MM.1S (cell line): Measurements from ENCODE around the gene MAP3K13.
A peak's percentile ranks its signal among the peaks of the same experiment; 100 is the strongest.

ENCODE experiments used
- DNase-seq: peaks from one replicate; pipeline ENCODE4 v3.0.0-alpha.2; 2015
- H2AFZ ChIP-seq: fragments of 300-600 bp; sonication (generic); 2 replicates; pipeline ENCODE4 v1.6.0; 2016; ENCODE audit warnings: antibody characterized with exemption, low read length
- H3F3A ChIP-seq: fragments of 300-600 bp; sonication (generic); 2 replicates; pipeline ENCODE4 v1.6.1; 2016; ENCODE audit warnings: mild to moderate bottlenecking, antibody characterized with exemption, low read length, moderate library complexity, mixed read lengths; ENCODE audit not compliant: insufficient read depth
- H3K27ac ChIP-seq: fragments of 300-600 bp; sonication (generic); 2 replicates; pipeline ENCODE4 v1.5.1; 2016; ENCODE audit warnings: mild to moderate bottlenecking, low read length
- H3K27me3 ChIP-seq: fragments of 300-600 bp; sonication (generic); replicated peaks from 2 replicates; pipeline ENCODE4 v1.6.0; 2016; ENCODE audit warnings: low read length; ENCODE audit not compliant: insufficient read depth
- H3K36me3 ChIP-seq: fragments of 300-600 bp; sonication (generic); replicated peaks from 2 replicates; pipeline ENCODE4 v1.6.1; 2016; ENCODE audit warnings: mild to moderate bottlenecking, low read length, mixed read lengths; ENCODE audit not compliant: insufficient read depth
- H3K4me1 ChIP-seq: fragments of 300-600 bp; sonication (generic); 2 replicates; pipeline ENCODE4 v1.6.1; 2016; ENCODE audit warnings: low read length, mixed read lengths
- H3K4me2 ChIP-seq: fragments of 300-600 bp; sonication (generic); 2 replicates; pipeline ENCODE4 v1.6.0; 2016; ENCODE audit warnings: low read depth, low read length
- H3K4me3 ChIP-seq: fragments of 300-600 bp; sonication (generic); 2 replicates; pipeline ENCODE4 v1.5.1; 2016; ENCODE audit warnings: low read length, mixed read lengths
- H3K79me2 ChIP-seq: fragments of 300-600 bp; sonication (generic); 2 replicates; pipeline ENCODE4 v1.6.1; 2016; ENCODE audit warnings: mixed run types, low read length, mixed read lengths
- H3K9ac ChIP-seq: fragments of 300-600 bp; sonication (generic); 2 replicates; pipeline ENCODE4 v1.6.1; 2016; ENCODE audit warnings: low read length, mixed read lengths
- H3K9me2 ChIP-seq: fragments of 300-600 bp; sonication (generic); replicated peaks from 2 replicates; pipeline ENCODE4 v1.6.1; 2016; ENCODE audit warnings: mild to moderate bottlenecking, low read length, mixed read lengths; ENCODE audit not compliant: insufficient read depth
- H3K9me3 ChIP-seq: fragments of 300-600 bp; sonication (generic); replicated peaks from 2 replicates; pipeline ENCODE4 v1.6.1; 2016; ENCODE audit warnings: mild to moderate bottlenecking, low read length, mixed read lengths; ENCODE audit not compliant: insufficient read depth
- H4K20me1 ChIP-seq: fragments of 300-600 bp; sonication (generic); 2 replicates; pipeline ENCODE4 v1.6.1; 2016; ENCODE audit warnings: mild to moderate bottlenecking, low read length, moderate library complexity, mixed read lengths; ENCODE audit not compliant: insufficient read depth
- EZH2 ChIP-seq: fragments of 300-600 bp; sonication (generic); optimal IDR thresholded peaks from 2 replicates; pipeline ENCODE3; 2017; ENCODE audit warnings: low read depth, mild to moderate bottlenecking, antibody characterized with exemption, low read length, mixed read lengths
- EZH2phosphoT487 ChIP-seq: fragments of 300-600 bp; sonication (generic); IDR thresholded peaks from 2 replicates; pipeline ENCODE4 v1.6.1; 2018; ENCODE audit warnings: antibody characterized with exemption, low read length
- TF ChIP-seq, protein P1 (sequence below): fragments of 300-600 bp; sonication (generic); IDR thresholded peaks from 2 replicates; pipeline ENCODE4 v1.5.1; 2016; ENCODE audit warnings: antibody characterized with exemption, low read length, mixed read lengths

Gene MAP3K13

DNA sequence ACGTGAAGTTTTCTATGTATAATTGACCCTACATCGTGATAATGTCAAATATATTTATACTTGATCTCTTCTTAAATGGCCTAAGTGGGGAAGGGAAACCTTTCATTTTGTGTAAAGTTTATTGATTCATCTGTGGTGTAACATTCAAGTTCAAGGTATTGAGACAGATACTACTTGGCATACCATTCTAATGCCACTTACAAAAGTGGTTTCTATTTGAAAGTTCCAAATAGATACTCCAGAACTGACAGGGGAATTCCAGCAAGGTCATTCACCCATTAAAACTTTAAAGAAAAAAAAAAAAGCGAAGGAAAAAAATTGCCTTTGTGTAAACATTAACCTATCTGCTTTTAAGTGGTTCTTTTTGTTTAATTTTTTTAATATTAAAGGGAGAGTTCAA, 45.3 kb upstream of the MAP3K13 start:
- Histone ChIP-seq H3K27me3 (no peaks in the 10 kb centered on the region), H3F3A (peaks cover 23% of the 10 kb centered on the region), H4K20me1 (no peaks in the 10 kb centered on the region), H3K4me3 (peak overlapping the region; percentile 33), H2AFZ (peak overlapping the region; percentile 32), H3K27ac (peak overlapping the region; percentile 44; the same call in 1 of the 2 replicates), H3K9me3 (no peaks in the 10 kb centered on the region), H3K4me2 (peak overlapping the region; percentile 76), H3K36me3 (no peaks in the 10 kb centered on the region), H3K9me2 (no peaks in the 10 kb centered on the region), H3K4me1 (peaks cover 28% of the 10 kb centered on the region), H3K79me2 (no peaks in the 10 kb centered on the region), H3K9ac (peak overlapping the region; percentile 28; the same call in 1 of the 2 replicates)
- TF ChIP-seq, protein P1, sequence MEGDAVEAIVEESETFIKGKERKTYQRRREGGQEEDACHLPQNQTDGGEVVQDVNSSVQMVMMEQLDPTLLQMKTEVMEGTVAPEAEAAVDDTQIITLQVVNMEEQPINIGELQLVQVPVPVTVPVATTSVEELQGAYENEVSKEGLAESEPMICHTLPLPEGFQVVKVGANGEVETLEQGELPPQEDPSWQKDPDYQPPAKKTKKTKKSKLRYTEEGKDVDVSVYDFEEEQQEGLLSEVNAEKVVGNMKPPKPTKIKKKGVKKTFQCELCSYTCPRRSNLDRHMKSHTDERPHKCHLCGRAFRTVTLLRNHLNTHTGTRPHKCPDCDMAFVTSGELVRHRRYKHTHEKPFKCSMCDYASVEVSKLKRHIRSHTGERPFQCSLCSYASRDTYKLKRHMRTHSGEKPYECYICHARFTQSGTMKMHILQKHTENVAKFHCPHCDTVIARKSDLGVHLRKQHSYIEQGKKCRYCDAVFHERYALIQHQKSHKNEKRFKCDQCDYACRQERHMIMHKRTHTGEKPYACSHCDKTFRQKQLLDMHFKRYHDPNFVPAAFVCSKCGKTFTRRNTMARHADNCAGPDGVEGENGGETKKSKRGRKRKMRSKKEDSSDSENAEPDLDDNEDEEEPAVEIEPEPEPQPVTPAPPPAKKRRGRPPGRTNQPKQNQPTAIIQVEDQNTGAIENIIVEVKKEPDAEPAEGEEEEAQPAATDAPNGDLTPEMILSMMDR = no peak
- TF ChIP-seq EZH2 = no peak
- no peak for TF ChIP-seq EZH2phosphoT487
- peak; percentile 42 for DNase-seq

DNA sequence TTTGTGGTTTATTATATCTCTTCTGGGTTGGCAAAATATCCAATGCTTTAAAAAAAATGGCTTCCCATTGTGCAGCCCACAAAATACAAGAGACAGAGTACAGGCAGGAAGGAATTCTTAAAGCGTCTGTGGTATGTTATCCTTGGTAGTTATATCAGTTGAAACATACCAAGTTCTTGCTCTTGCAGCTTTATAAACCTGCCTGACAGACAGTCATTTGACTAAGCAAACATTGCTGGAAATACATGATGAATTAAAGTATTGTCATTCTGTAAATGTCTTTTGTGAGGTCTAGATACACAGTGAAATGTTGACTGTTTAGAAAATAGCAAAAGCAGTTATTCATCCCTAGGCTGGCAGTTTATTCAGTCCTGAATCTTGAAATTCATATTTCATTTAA, 44.8 kb upstream of the MAP3K13 start:
- Histone ChIP-seq H3K27me3 (no peaks in the 10 kb centered on the region), H3K36me3 (no peaks in the 10 kb centered on the region), H3K9ac (no peak overlapping the region), H2AFZ (no peak overlapping the region), H3K4me2 (no peak overlapping the region), H4K20me1 (no peaks in the 10 kb centered on the region), H3F3A (peaks cover 25% of the 10 kb centered on the region), H3K4me3 (no peak overlapping the region), H3K9me2 (no peaks in the 10 kb centered on the region), H3K9me3 (no peaks in the 10 kb centered on the region), H3K79me2 (no peaks in the 10 kb centered on the region), H3K4me1 (peaks cover 32% of the 10 kb centered on the region), H3K27ac (no peak overlapping the region)
- DNase-seq = no peak
- TF ChIP-seq EZH2 = no peak

DNA sequence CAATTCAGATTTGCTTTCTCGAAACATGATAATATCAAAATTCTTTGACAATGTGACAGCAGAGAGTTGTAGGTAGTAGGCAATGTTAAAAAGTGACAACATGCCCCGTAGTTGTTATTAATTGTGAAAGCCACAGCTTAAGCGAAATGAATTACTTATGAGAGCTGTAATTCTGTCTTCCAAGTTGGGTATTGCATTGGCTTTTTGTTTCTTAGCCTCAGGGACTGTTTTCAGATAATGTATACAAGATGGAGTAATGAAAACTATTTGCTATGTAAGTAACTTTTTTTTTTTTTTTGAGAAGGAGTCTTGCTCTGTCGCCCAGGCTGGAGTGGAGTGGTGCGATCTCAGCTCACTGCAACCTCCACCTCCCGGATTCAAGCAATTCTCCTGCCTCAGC, 43.1 kb upstream of the MAP3K13 start:
- Histone ChIP-seq H3K27ac (no peak overlapping the region), H3K4me3 (no peak overlapping the region), H3K27me3 (no peaks in the 10 kb centered on the region), H3K4me2 (no peak overlapping the region), H4K20me1 (no peaks in the 10 kb centered on the region), H3K36me3 (no peaks in the 10 kb centered on the region), H3F3A (peaks cover 25% of the 10 kb centered on the region), H3K9me3 (no peaks in the 10 kb centered on the region), H3K9me2 (no peaks in the 10 kb centered on the region), H3K9ac (no peak overlapping the region), H3K4me1 (peaks cover 32% of the 10 kb centered on the region), H3K79me2 (no peaks in the 10 kb centered on the region), H2AFZ (no peak overlapping the region)
- TF ChIP-seq EZH2 (no peak), EZH2phosphoT487 (no peak)
- no peak for DNase-seq

DNA sequence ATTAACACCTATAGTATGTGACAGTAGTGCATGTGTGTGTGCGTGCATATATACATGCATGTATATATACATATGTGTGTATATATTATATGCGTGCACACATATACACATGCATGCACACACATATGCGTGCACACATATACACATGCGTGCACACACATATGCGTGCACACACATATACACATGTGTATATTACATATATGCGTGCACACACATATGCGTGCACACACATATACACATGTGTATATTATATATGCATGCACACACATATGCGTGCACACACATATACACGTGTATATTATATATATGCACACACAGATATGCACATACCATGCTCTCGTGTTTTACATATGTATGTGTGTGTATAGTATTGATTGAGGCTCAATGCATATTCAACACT, 42.0 kb upstream of the MAP3K13 start:
- no peaks in the 10 kb centered on the region for H3K9me2 ChIP-seq
- H2AFZ ChIP-seq = no peak overlapping the region
- no peaks in the 10 kb centered on the region for H3K27me3 ChIP-seq
- H3K36me3 ChIP-seq = no peaks in the 10 kb centered on the region
- H3K4me2 ChIP-seq = no peak overlapping the region
- no peaks in the 10 kb centered on the region for H4K20me1 ChIP-seq
- H3K27ac ChIP-seq = no peak overlapping the region
- no peak overlapping the region for H3K4me3 ChIP-seq
- peaks cover 32% of the 10 kb centered on the region for H3K4me1 ChIP-seq
- no peak overlapping the region for H3K9ac ChIP-seq
- no peaks in the 10 kb centered on the region for H3K79me2 ChIP-seq
- DNase-seq = no peak
- peaks cover 25% of the 10 kb centered on the region for H3F3A ChIP-seq
- TF ChIP-seq, protein P1 = no peak
- TF ChIP-seq EZH2 = no peak
- no peak for TF ChIP-seq EZH2phosphoT487
- H3K9me3 ChIP-seq = no peaks in the 10 kb centered on the region
